CD4-positive, alpha-beta memory T cell (primary cell): Measurements from ENCODE around the gene EPOP. TPM values are rescaled to one million over a fixed set of nuclear protein-coding genes. Genes with fewer than 3 reads are reported as not detected.

ENCODE experiments used
- CTCF ChIA-PET: fragments of 350-600 bp; sonication (Branson Sonifier 250); formaldehyde crosslinking; loops from one replicate; lab custom pipeline; 2021; ENCODE audit warnings: inconsistent platforms; ENCODE audit not compliant: partially characterized antibody; lab: Charles Lee
- POLR2A ChIA-PET: fragments of 350-600 bp; sonication (Branson Sonifier 250); formaldehyde crosslinking; loops from one replicate; lab custom pipeline; 2021; ENCODE audit not compliant: partially characterized antibody; lab: Charles Lee
- DNase-seq, 5 donors: peaks; one replicate each; pipeline versions ENCODE4 v3.0.0 to v3.0.0-alpha.2; 2020 to 2022; ENCODE audit warnings: mixed read lengths in 1 of 5
- H3K27ac ChIP-seq: one replicate; pipeline ENCODE4 v1.7.0; 2013; ENCODE audit warnings: low read depth, low read length
- H3K27me3 ChIP-seq: 2 replicates; pipeline ENCODE4 v1.7.0; 2013; ENCODE audit warnings: mild to moderate bottlenecking, low read length, moderate library complexity; ENCODE audit not compliant: insufficient read depth
- H3K36me3 ChIP-seq: 2 replicates; pipeline ENCODE4 v1.7.0; 2013; ENCODE audit warnings: mild to moderate bottlenecking, low read length, moderate library complexity; ENCODE audit not compliant: insufficient read depth
- H3K4me1 ChIP-seq: 2 replicates; pipeline ENCODE4 v1.7.0; 2013; ENCODE audit warnings: mild to moderate bottlenecking, low read length, moderate library complexity; ENCODE audit not compliant: insufficient read depth
- H3K4me3 ChIP-seq, 2 donors: one replicate each; pipeline ENCODE4 v1.7.0; 2013; ENCODE audit warnings: low read length in 2 of 2, mild to moderate bottlenecking in 1 of 2
- H3K9me3 ChIP-seq, 2 donors: one replicate each; pipeline ENCODE4 v1.7.0; 2013; ENCODE audit warnings: low read length in 2 of 2, control low read depth in 1 of 2; ENCODE audit not compliant: control insufficient read depth in 1 of 2
- H3K27ac Mint-ChIP-seq, 7 donors: one replicate each; pipeline ENCODE4 v1.8.0; 2020 to 2021; ENCODE audit warnings: mixed read lengths in 7 of 7, mild to moderate bottlenecking in 6 of 7, inconsistent platforms in 3 of 7, moderate library complexity in 3 of 7
- H3K27me3 Mint-ChIP-seq, 2 donors: one replicate each; pipeline ENCODE4 v1.8.0; 2020 to 2021; ENCODE audit warnings: mixed read lengths in 2 of 2
- H3K36me3 Mint-ChIP-seq, 2 donors: one replicate each; pipeline ENCODE4 v1.8.0; 2020 to 2021; ENCODE audit warnings: mixed read lengths in 2 of 2, inconsistent platforms in 1 of 2, mild to moderate bottlenecking in 1 of 2
- H3K4me1 Mint-ChIP-seq, 4 donors: one replicate each; pipeline ENCODE4 v1.8.0; 2020 to 2021; ENCODE audit warnings: mixed read lengths in 4 of 4, mild to moderate bottlenecking in 1 of 4
- H3K4me3 Mint-ChIP-seq, 8 donors: one replicate each; pipeline ENCODE4 v1.8.0; 2020 to 2021; ENCODE audit warnings: mixed read lengths in 8 of 8, mild to moderate bottlenecking in 7 of 8, moderate library complexity in 6 of 8, inconsistent platforms in 3 of 8
- H3K9me3 Mint-ChIP-seq, 8 donors: one replicate each; pipeline ENCODE4 v1.8.0; 2020 to 2021; ENCODE audit warnings: mixed read lengths in 8 of 8, mild to moderate bottlenecking in 5 of 8, inconsistent platforms in 3 of 8, moderate library complexity in 1 of 8
- intact Hi-C: fragments of 100-400 bp; cut with micrococcal nuclease; formaldehyde crosslinking; loops from one replicate; pipeline ENCODE4 v1.15.1; 2023
- polyA plus RNA-seq, 2 donors: library from polyadenylated mRNA; unstranded; fragments of 300-500 nt; fragmentation: Illumina TruSeq; gene quantifications; one replicate each; pipeline ENCODE4 v1.2.3, GENCODE V29; 2021
- total RNA-seq, 2 experiments: library from RNA; stranded (reverse); gene quantifications; one replicate each; pipeline ENCODE4 v1.2.3, GENCODE V29; 2021

EPOP gene
- total and polyA plus RNA-seq, 4 experiments from 2014 or later, result 0.09 to 0.25 TPM; not detected in 2

- peak overlapping the region; percentile 66 to 89 for H3K4me3 ChIP-seq
- intact Hi-C loops, result loop anchor here (1.0 to 10.0 kb wide), 2 partner anchors 24 to 499 kb away; partner anchors contain the start of genes CISD3 and RPL19
- H3K36me3 Mint-ChIP-seq, result peaks cover 18 to 74% of the 10 kb centered on the region in 2 donors
Measured at GRCh38 chr17:38705803-38706504, 31.2 kb upstream of the EPOP start.

GRCh38 chr17:38705523-38705802, 30.7 kb upstream of the EPOP start:
- intact Hi-C loops, result loop anchor here (1.0 to 10.0 kb wide), 2 partner anchors 25 to 499 kb away; partner anchors contain the start of genes CISD3 and RPL19
- Mint-ChIP-seq H3K27ac (peak overlapping the region in 2 of 7 donors; percentile 56 to 96), H3K4me3 (peak overlapping the region; percentile 61 to 99 (median 84)), H3K36me3 (peaks cover 17 to 69% of the 10 kb centered on the region in 2 donors), H3K9me3 (no peaks in the 10 kb centered on the region), H3K4me1 (peaks cover 28 to 81% (median 49%) of the 10 kb centered on the region in 4 donors), H3K27me3 (no peaks in the 10 kb centered on the region)
- H3K4me3 ChIP-seq, result peak overlapping the region in 1 of 2 donors; percentile 66
- no peaks in the 10 kb centered on the region for H3K27me3 ChIP-seq
- H3K27ac ChIP-seq, result peak overlapping the region; percentile 94
- POLR2A ChIA-PET, result interaction anchor here (0.9 to 14.0 kb wide), 15 partner anchors 8 to 448 kb away, joined by 3 to 588 read pairs (median 6); partner anchors contain the start of genes CISD3, EPOP, LASP1 and PSMB3
- DNase-seq, result no peak
- peaks cover 54% of the 10 kb centered on the region for H3K4me1 ChIP-seq
- peaks cover 17% of the 10 kb centered on the region for H3K36me3 ChIP-seq
- CTCF ChIA-PET, result interaction anchor here (1.1 to 6.5 kb wide), 3 partner anchors 22 to 30 kb away, joined by 4 to 34 read pairs (median 29); no protein-coding TSS in a partner anchor
- H3K9me3 ChIP-seq, result no peaks in the 10 kb centered on the region

More at GRCh38 chr17:38705803-38706504, 31.2 kb upstream of the EPOP start:
- H3K4me1 Mint-ChIP-seq, result peaks cover 28 to 81% (median 50%) of the 10 kb centered on the region in 4 donors
- peak overlapping the region; percentile 88 to 96 (median 94) for H3K27ac Mint-ChIP-seq
- no peaks in the 10 kb centered on the region for H3K27me3 Mint-ChIP-seq
- Histone ChIP-seq H3K27me3 (no peaks in the 10 kb centered on the region), H3K9me3 (no peaks in the 10 kb centered on the region), H3K4me1 (peaks cover 54% of the 10 kb centered on the region), H3K27ac (peak overlapping the region; percentile 76), H3K36me3 (peaks cover 22% of the 10 kb centered on the region)
- CTCF ChIA-PET, result interaction anchor here (1.8 to 6.5 kb wide), 3 partner anchors 22 to 29 kb away, joined by 9 to 34 read pairs (median 29); no protein-coding TSS in a partner anchor
- H3K4me3 Mint-ChIP-seq, result peak overlapping the region; percentile 94 to 99 (median 96)
- POLR2A ChIA-PET, result interaction anchor here (0.7 to 14.0 kb wide), 10 partner anchors 9 to 164 kb away, joined by 3 to 588 read pairs (median 21); partner anchors contain the start of genes CISD3, EPOP, LASP1 and PIP4K2B
- DNase-seq, result peak in 3 of 5 donors; percentile 15 to 52 (median 31)
- no peaks in the 10 kb centered on the region for H3K9me3 Mint-ChIP-seq

GRCh38 chr17:38704606-38705522, 30.1 kb upstream of the EPOP start, which contains the start of gene MLLT6:
MLLT6 (plus strand) TSS chr17:38705273; CDS start chr17:38705633, 360 bp downstream.
- peak within 1 kb of the TSS; percentile 89 to 97 for H3K4me3 ChIP-seq
- Mint-ChIP-seq H3K27me3 (no peaks in the 10 kb centered on the region), H3K9me3 (no peaks in the 10 kb centered on the region), H3K27ac (peak within 1 kb of the TSS; percentile 96 to 98 (median 98)), H3K4me1 (peaks cover 29 to 80% (median 46%) of the 10 kb centered on the region in 4 donors), H3K36me3 (peaks cover 11 to 63% of the 10 kb centered on the region in 2 donors), H3K4me3 (peak within 1 kb of the TSS; percentile 95 to 99 (median 98))
- H3K4me1 ChIP-seq, result peaks cover 58% of the 10 kb centered on the region
- peaks cover 11% of the 10 kb centered on the region for H3K36me3 ChIP-seq
- peak within 1 kb of the TSS; percentile 94 for H3K27ac ChIP-seq
- POLR2A ChIA-PET, result interaction anchor here (0.6 to 14.0 kb wide), 19 partner anchors 11 to 491 kb away, joined by 3 to 588 read pairs (median 4); partner anchors contain the start of genes CISD3, EPOP, LASP1 and PSMB3
- no peaks in the 10 kb centered on the region for H3K27me3 ChIP-seq
- CTCF ChIA-PET, result interaction anchor here (0.6 to 6.5 kb wide), 5 partner anchors 23 to 147 kb away, joined by 3 to 34 read pairs (median 4); partner anchors contain the start of gene PSMB3
- no peaks in the 10 kb centered on the region for H3K9me3 ChIP-seq
- intact Hi-C loops, result loop anchor here (1.0 to 10.0 kb wide), 3 partner anchors 25 to 500 kb away; partner anchors contain the start of genes CISD3, LASP1 and RPL19
- DNase-seq, result peak; percentile 84 to 89 (median 85)

GRCh38 chr17:38703742-38704605, 29.2 kb upstream of the EPOP start:
- intact Hi-C loops, result loop anchor here (5.0 to 10.0 kb wide), 2 partner anchors 168 to 501 kb away; partner anchors contain the start of genes LASP1 and RPL19
- POLR2A ChIA-PET, result interaction anchor here (0.5 to 14.0 kb wide), 19 partner anchors 11 to 492 kb away, joined by 3 to 588 read pairs (median 4); partner anchors contain the start of genes CISD3, EPOP, LASP1 and PSMB3
- no peaks in the 10 kb centered on the region for H3K27me3 Mint-ChIP-seq
- H3K4me3 Mint-ChIP-seq, result peak overlapping the region; percentile 92 to 99 (median 96)
- H3K27ac Mint-ChIP-seq, result peak overlapping the region; percentile 92 to 98 (median 98)
- Histone ChIP-seq H3K9me3 (no peaks in the 10 kb centered on the region), H3K36me3 (peaks cover 2% of the 10 kb centered on the region), H3K27me3 (no peaks in the 10 kb centered on the region), H3K27ac (peak overlapping the region; percentile 94), H3K4me1 (peaks cover 53% of the 10 kb centered on the region), H3K4me3 (peak overlapping the region; percentile 89 to 97)
- DNase-seq, result peak; percentile 52 to 81 (median 60)
- H3K36me3 Mint-ChIP-seq, result peaks cover 4 to 56% of the 10 kb centered on the region in 2 donors
- CTCF ChIA-PET, result interaction anchor here (0.6 to 6.5 kb wide), 5 partner anchors 24 to 146 kb away, joined by 3 to 34 read pairs (median 4); partner anchors contain the start of gene PSMB3
- H3K4me1 Mint-ChIP-seq, result peaks cover 27 to 74% (median 40%) of the 10 kb centered on the region in 4 donors
- H3K9me3 Mint-ChIP-seq, result no peaks in the 10 kb centered on the region

- intact Hi-C loops, result loop anchor here (1.0 to 10.0 kb wide), 4 partner anchors 49 to 502 kb away; partner anchors contain the start of genes LASP1, PIP4K2B, PSMB3 and RPL19
- H3K9me3 Mint-ChIP-seq, result no peaks in the 10 kb centered on the region
- H3K36me3 Mint-ChIP-seq, result peaks cover 3 to 52% of the 10 kb centered on the region in 2 donors
- ChIA-PET POLR2A (interaction anchor here (0.5 to 14.0 kb wide), 9 partner anchors 12 to 168 kb away, joined by 3 to 588 read pairs (median 7); partner anchors contain the start of genes CISD3, CWC25, EPOP and PSMB3), CTCF (interaction anchor here (1.1 to 6.5 kb wide), 4 partner anchors 25 to 144 kb away, joined by 4 to 34 read pairs (median 4); partner anchors contain the start of gene PSMB3)
- H3K27ac Mint-ChIP-seq, result peak overlapping the region; percentile 92 to 98 (median 98)
- no peaks in the 10 kb centered on the region for H3K27me3 ChIP-seq
- peak overlapping the region; percentile 92 to 99 (median 96) for H3K4me3 Mint-ChIP-seq
- H3K4me3 ChIP-seq, result peak overlapping the region; percentile 74 to 97
- peaks cover 46% of the 10 kb centered on the region for H3K4me1 ChIP-seq
- no peaks in the 10 kb centered on the region for H3K36me3 ChIP-seq
- no peaks in the 10 kb centered on the region for H3K27me3 Mint-ChIP-seq
- H3K9me3 ChIP-seq, result no peaks in the 10 kb centered on the region
- peak in 3 of 5 donors; percentile 19 to 26 (median 19) for DNase-seq
- H3K4me1 Mint-ChIP-seq, result peaks cover 26 to 70% (median 35%) of the 10 kb centered on the region in 4 donors
- peak overlapping the region; percentile 94 for H3K27ac ChIP-seq
Measured at GRCh38 chr17:38702916-38703741, 28.4 kb upstream of the EPOP start.
